Keratinocyte (primary cell): Measurements from ENCODE around the gene PLEKHM1.

ENCODE experiments used
- EZH2 ChIP-seq: IDR thresholded peaks from one replicate; pipeline ENCODE4 v1.6.1; 2012; ENCODE audit warnings: inconsistent platforms, mild to moderate bottlenecking, low read length, moderate library complexity
- TF ChIP-seq, protein P1 (sequence below), 3 experiments: IDR thresholded peaks in 1 of 3; conservative IDR thresholded peaks in 1 of 3; optimal IDR thresholded peaks in 1 of 3; 2 replicates in 2 of 3; 3 replicates in 1 of 3; pipeline versions ENCODE3 to v1.5.1; 2011; ENCODE audit warnings: low read length in 3 of 3, mild to moderate bottlenecking in 3 of 3, moderate library complexity in 2 of 3, control low read depth in 1 of 3, inconsistent platforms in 1 of 3; ENCODE audit not compliant: insufficient read depth in 2 of 3; ENCODE audit errors: extremely low read depth in 1 of 3

DNA sequence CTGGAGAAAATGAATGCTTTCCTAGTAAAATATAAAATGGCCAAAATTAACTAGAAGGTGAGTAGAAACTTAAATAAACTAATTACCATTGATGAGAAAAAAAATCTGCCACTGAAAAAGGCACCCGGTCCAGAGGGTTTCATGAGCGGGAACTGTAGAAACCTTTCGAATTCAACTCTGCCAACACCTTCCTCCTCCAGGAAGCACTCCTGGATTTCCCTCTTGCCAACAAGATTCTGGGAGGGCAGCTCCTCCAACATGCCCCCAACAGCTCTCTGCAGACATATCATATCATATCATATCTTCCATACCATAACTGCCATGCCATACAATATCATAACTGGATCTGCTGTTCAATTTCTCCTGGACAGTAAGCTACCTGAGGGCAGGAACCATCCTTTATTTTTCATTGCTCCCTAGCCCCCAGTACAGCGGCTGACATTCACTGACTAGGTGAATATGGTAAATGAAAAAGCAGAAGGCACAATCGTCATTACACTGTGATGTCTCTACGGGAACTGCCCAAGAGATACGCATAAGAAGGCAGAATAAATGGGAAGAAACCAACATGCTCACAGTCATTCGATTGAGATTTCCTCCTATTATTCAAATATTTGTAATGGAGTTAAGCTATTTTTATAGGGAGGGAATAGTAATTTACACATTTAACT, 67.1 kb downstream of the PLEKHM1 start:
- TF ChIP-seq, protein P1, sequence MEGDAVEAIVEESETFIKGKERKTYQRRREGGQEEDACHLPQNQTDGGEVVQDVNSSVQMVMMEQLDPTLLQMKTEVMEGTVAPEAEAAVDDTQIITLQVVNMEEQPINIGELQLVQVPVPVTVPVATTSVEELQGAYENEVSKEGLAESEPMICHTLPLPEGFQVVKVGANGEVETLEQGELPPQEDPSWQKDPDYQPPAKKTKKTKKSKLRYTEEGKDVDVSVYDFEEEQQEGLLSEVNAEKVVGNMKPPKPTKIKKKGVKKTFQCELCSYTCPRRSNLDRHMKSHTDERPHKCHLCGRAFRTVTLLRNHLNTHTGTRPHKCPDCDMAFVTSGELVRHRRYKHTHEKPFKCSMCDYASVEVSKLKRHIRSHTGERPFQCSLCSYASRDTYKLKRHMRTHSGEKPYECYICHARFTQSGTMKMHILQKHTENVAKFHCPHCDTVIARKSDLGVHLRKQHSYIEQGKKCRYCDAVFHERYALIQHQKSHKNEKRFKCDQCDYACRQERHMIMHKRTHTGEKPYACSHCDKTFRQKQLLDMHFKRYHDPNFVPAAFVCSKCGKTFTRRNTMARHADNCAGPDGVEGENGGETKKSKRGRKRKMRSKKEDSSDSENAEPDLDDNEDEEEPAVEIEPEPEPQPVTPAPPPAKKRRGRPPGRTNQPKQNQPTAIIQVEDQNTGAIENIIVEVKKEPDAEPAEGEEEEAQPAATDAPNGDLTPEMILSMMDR (optimal IDR thresholded peaks at IDR 0.05 in 1 of 3, IDR thresholded peaks at IDR 0.05 in 1 of 3, conservative IDR thresholded peaks at IDR 0.05 in 1 of 3; ENCODE audit: extremely low read depth in 1 of 3, insufficient read depth in 2 of 3, low read length in 3 of 3), result no peak
- no peak for TF ChIP-seq EZH2
